HL-60 (cell line): ENCODE data around the gene MYD88.

Source experiments
- DNase-seq, 2 experiments: peaks; one replicate each; pipeline ENCODE4 v3.0.0-alpha.2; 2010 to 2020; ENCODE audit warnings: low read depth in 1 of 2, low spot score in 1 of 2
- H3K27ac ChIP-seq: fragments of 250-450 bp; sonication (Bioruptor Pico); replicated peaks from 2 replicates; pipeline ENCODE4 v1.5.1; 2020; ENCODE audit warnings: mild to moderate bottlenecking, moderate library complexity
- H3K27me3 ChIP-seq: fragments of 250-450 bp; sonication (Bioruptor Pico); 2 replicates; pipeline ENCODE4 v1.5.1; 2021; ENCODE audit warnings: mild to moderate bottlenecking, moderate library complexity; ENCODE audit not compliant: insufficient read depth, poor library complexity, severe bottlenecking
- H3K4me3 ChIP-seq: replicated peaks from 2 replicates; pipeline ENCODE4 v1.5.1; 2011; ENCODE audit warnings: mild to moderate bottlenecking, control low read depth, low read length; ENCODE audit not compliant: insufficient read depth
- GABPA ChIP-seq: IDR thresholded peaks from 2 replicates; pipeline ENCODE4 v1.6.1; 2012; ENCODE audit warnings: low read depth
- POLR2AphosphoS5 ChIP-seq: IDR thresholded peaks from 2 replicates; pipeline ENCODE4 v1.6.1; 2012; ENCODE audit warnings: low read depth
- SPI1 ChIP-seq: IDR thresholded peaks from 2 replicates; pipeline ENCODE4 v1.6.1; 2012; ENCODE audit warnings: low read depth, mild to moderate bottlenecking, borderline replicate concordance
- TF ChIP-seq, protein P1 (sequence below): IDR thresholded peaks from 2 replicates; pipeline ENCODE4 v1.6.1; 2012; ENCODE audit warnings: low read depth; ENCODE audit not compliant: insufficient replicate concordance
- TF ChIP-seq, protein P2 (sequence below): IDR thresholded peaks from one replicate; pipeline ENCODE4 v1.5.1; 2011; ENCODE audit warnings: low read length, control low read depth, inconsistent platforms; ENCODE audit not compliant: insufficient read depth

Gene MYD88

GRCh38 chr3:38122712-38123290 is 15.7 kb upstream of the MYD88 start:
- DNase-seq = no peak
- Histone ChIP-seq H3K27me3 (no peaks in the 10 kb centered on the region), H3K4me3 (no peak overlapping the region), H3K27ac (no peak overlapping the region)
- TF ChIP-seq, protein P1, sequence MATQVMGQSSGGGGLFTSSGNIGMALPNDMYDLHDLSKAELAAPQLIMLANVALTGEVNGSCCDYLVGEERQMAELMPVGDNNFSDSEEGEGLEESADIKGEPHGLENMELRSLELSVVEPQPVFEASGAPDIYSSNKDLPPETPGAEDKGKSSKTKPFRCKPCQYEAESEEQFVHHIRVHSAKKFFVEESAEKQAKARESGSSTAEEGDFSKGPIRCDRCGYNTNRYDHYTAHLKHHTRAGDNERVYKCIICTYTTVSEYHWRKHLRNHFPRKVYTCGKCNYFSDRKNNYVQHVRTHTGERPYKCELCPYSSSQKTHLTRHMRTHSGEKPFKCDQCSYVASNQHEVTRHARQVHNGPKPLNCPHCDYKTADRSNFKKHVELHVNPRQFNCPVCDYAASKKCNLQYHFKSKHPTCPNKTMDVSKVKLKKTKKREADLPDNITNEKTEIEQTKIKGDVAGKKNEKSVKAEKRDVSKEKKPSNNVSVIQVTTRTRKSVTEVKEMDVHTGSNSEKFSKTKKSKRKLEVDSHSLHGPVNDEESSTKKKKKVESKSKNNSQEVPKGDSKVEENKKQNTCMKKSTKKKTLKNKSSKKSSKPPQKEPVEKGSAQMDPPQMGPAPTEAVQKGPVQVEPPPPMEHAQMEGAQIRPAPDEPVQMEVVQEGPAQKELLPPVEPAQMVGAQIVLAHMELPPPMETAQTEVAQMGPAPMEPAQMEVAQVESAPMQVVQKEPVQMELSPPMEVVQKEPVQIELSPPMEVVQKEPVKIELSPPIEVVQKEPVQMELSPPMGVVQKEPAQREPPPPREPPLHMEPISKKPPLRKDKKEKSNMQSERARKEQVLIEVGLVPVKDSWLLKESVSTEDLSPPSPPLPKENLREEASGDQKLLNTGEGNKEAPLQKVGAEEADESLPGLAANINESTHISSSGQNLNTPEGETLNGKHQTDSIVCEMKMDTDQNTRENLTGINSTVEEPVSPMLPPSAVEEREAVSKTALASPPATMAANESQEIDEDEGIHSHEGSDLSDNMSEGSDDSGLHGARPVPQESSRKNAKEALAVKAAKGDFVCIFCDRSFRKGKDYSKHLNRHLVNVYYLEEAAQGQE = no peak
- TF ChIP-seq, protein P2, sequence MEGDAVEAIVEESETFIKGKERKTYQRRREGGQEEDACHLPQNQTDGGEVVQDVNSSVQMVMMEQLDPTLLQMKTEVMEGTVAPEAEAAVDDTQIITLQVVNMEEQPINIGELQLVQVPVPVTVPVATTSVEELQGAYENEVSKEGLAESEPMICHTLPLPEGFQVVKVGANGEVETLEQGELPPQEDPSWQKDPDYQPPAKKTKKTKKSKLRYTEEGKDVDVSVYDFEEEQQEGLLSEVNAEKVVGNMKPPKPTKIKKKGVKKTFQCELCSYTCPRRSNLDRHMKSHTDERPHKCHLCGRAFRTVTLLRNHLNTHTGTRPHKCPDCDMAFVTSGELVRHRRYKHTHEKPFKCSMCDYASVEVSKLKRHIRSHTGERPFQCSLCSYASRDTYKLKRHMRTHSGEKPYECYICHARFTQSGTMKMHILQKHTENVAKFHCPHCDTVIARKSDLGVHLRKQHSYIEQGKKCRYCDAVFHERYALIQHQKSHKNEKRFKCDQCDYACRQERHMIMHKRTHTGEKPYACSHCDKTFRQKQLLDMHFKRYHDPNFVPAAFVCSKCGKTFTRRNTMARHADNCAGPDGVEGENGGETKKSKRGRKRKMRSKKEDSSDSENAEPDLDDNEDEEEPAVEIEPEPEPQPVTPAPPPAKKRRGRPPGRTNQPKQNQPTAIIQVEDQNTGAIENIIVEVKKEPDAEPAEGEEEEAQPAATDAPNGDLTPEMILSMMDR = no peak
- no peak for TF ChIP-seq POLR2AphosphoS5
- no peak for TF ChIP-seq SPI1
- no peak for TF ChIP-seq GABPA

GRCh38 chr3:38124324-38125122 is 13.9 kb upstream of the MYD88 start:
- H3K4me3 ChIP-seq = no peak overlapping the region
- no peak for DNase-seq
- TF ChIP-seq, protein P2 = no peak
- TF ChIP-seq POLR2AphosphoS5 (no peak), SPI1 (no peak), GABPA (no peak)
- TF ChIP-seq, protein P1 = no peak
- H3K27ac ChIP-seq = no peak overlapping the region
- H3K27me3 ChIP-seq = no peaks in the 10 kb centered on the region

GRCh38 chr3:38125305-38126120 is 12.9 kb upstream of the MYD88 start:
- Histone ChIP-seq H3K27ac (no peak overlapping the region), H3K27me3 (no peaks in the 10 kb centered on the region), H3K4me3 (no peak overlapping the region)
- no peak for TF ChIP-seq GABPA
- TF ChIP-seq, protein P2 = no peak
- no peak for TF ChIP-seq SPI1
- TF ChIP-seq POLR2AphosphoS5 = peak; percentile 25; the same call in 1 of the 2 replicates
- TF ChIP-seq, protein P1 = no peak
- DNase-seq = no peak
